Measurements from ENCODE around the gene N4BP2L1.

DNA sequence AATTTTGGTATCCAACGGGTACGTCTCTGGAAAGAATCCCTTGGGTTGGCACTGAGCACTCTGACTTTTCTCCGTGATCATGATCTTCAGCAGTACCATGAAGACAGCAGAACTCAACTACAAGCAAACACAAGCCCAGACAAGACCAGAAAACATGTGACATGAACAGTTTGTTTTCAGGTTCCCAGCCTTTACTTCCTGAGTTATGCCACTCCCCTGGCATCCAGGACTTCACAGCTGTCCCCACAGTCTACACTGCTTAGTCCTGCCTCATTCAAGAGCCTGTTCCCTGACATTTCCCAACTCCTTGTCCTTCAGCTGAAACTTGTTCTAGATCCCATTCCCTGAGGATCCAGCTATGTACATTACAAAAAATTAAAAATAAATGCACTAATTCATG, 4.9 kb upstream of the N4BP2L1 start:
- TF ChIP-seq CTCF (IDR thresholded peaks at IDR 0.05; ENCODE audit: insufficient read depth, low read length) = no peak
- TF ChIP-seq POLR2AphosphoS5 (IDR thresholded peaks at IDR 0.05; ENCODE audit: low read depth) = no peak

All from HL-60 (cell line).